Midbrain (tissue), 1 donor: ENCODE data around the gene TRMT10C.
"Not testable (repeated sequence)": the region's sequence is repeated elsewhere in the genome, so short reads cannot be mapped to it uniquely, and the experiment has no call there.

Experiments used
- DNase-seq: peaks from one replicate; lab custom pipeline; 2025; lab: John Stamatoyannopoulos, UW

The TRMT10C gene

GRCh38 chr3:101548527-101549105, 13.1 kb upstream of the TRMT10C start:
- DNase-seq = no peak

- DNase-seq = no peak
Observed at GRCh38 chr3:101549473-101549872, 12.2 kb upstream of the TRMT10C start.

DNA sequence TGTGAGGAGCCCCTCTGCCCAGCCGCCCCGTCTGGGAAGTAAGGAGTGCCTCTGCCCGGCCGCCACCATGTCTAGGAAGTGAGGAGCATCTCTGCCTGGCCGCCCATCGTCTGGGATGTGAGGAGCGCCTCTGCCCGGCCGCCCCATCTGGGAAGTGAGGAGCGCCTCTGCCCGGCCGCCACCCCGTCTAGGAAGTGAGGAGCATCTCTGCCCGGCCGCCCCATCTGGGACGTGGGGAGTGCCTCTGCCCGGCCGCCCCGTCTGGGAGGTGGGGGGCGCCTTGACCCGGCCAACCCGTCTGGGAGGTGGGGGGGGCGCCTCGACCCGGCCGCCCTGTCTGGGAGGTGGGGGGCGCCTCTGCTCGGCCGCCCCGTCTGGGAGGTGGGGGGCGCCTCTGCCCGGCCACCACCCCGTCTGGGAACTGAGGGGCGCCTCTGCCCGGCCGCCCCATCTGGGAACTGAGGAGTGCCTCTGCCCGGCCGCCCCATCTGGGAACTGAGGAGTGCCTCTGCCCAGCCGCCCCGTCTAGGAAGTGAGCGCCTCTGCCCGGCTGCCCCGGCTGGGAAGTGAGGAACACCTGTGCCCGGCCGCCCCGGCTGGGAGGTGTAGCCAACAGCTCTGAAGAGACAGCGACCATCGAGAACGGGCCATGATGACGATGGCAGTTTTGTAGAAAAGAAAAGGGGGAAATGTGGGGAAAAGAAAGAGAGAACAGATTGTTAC, 10.1 kb upstream of the TRMT10C start:
- not testable (repeated sequence) for DNase-seq

GRCh38 chr3:101553381-101553780, 8.3 kb upstream of the TRMT10C start:
- not testable (repeated sequence) for DNase-seq

GRCh38 chr3:101556064-101556463, 5.6 kb upstream of the TRMT10C start:
- DNase-seq = no peak

GRCh38 chr3:101567528-101568317, 6.1 kb downstream of the TRMT10C start:
- DNase-seq = no peak

DNA sequence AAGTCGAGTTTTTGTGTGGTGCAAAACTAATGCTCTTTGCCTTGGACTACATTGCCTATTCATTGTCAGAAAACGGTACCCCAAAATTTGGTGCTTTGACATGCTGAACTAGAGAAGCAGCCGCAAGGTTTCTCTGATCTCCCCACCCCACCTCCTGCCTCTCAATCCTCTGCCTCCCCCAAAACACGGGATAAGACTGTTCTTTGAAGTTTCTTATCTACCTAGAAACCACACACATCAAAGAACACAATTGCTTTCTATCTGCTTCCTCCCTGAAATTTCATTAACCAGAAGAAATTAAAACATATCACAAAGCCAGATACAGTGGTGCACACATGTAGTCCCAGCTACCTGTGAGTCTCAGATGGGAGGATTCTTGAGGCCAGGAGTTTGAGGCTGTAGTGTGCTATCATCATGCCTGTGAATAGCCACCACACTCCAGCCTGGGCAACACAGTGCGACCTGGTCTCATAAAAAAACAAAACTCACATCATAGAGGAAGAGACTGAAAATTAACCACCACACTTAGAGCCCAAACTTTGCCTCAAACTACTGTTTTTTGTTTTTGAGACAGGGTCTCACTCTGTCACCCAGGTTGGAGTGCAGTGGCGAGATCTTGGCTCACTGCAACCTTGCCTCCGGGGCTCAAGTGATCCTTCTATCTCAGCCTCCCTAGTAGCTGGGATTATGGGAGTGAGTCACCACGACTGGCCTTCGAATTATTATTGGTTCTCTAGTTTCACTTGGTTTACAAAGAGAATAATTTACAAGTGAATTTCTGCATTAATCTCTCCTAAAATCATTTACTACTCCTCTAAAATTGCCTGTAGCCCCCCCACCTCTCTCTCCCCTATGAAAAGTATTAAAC, 9.6 kb downstream of the TRMT10C start:
- no peak for DNase-seq

GRCh38 chr3:101573449-101574387, 12.1 kb downstream of the TRMT10C start, which contains the start of gene PCNP:
PCNP (plus strand) TSS chr3:101574180; CDS start chr3:101574216, 36 bp downstream.
- peak; percentile 99 for DNase-seq

DNA sequence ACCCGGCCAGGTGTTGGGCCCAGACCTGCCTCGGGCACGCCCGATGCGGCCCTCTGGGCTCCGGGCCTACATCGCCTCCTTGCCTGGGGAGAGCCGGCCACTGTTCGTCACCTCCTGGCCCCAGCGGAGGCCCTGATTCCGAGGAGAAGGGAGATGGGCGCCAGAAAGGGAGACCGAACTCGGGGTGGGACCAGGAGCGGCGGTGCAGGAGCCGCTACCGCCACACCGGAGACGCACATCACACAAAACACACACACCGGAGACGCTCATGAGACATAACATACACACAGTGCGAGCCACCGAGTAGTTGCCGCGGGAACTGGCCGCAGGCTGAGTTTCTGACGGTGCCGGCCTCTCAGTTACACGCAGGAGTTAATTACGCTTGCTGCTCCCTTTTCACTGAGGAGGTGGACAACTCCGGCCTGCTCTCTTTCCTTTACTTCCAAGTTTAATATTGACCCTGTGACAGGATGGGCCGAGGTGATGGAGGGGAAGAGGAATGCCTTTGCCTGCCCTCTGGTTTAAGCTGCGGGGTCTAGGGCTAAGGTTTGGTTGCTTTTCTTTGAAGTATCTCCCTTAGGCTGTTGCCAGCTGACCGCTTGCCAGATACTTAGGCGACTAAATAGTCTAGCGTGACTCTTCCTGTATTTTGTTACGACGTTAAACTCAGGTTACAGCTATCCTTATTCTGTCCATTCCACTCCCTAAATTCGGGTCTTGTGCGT, 12.9 kb downstream of the TRMT10C start:
- DNase-seq = peak; percentile 49

DNA sequence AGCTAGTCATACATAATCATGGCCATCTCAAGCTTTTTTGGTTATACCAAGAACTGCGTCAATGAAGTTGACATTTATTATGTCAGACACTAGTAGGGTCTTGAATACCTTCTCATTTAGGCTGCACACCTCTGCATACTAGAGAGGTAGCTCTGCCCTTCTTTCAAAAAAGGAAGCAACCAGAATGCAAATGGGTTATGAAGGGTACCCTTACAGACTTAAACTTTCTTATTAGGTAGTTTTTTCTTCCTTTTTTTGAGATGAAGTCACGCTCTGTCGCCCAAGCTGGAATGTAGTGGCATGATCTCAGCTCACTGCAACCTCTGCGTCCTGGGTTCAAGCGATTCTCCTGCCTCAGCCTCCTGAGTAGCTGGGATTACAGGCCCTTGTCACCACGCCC, 15.6 kb downstream of the TRMT10C start:
- no peak for DNase-seq

- DNase-seq = no peak
Observed at GRCh38 chr3:101588616-101589015, 26.9 kb downstream of the TRMT10C start.

- DNase-seq = no peak
Observed at GRCh38 chr3:101591071-101591470, 29.4 kb downstream of the TRMT10C start.

- DNase-seq = no peak
Observed at GRCh38 chr3:101602731-101603130, 41.1 kb downstream of the TRMT10C start.

DNA sequence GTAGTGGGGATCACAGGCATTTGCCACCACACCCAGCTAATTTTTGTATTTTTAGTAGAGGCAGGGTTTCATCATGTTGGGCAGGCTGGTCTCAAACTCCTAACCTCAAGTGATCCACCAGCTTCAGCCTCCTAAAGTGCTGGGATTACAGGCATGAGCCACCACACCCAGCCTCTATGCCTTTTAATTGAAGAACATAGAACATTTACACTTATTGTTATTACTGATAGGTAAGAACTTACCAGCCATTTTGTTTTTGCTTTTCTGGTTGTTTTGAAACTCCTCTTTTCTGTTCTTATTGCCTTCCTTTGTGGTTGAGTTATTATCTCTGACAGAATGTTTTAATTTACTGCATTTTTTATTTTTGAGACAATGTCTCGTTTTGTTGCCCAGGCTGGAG, 41.5 kb downstream of the TRMT10C start:
- no peak for DNase-seq

- DNase-seq = not testable (repeated sequence)
Observed at GRCh38 chr3:101605398-101605797, 43.7 kb downstream of the TRMT10C start.

DNA sequence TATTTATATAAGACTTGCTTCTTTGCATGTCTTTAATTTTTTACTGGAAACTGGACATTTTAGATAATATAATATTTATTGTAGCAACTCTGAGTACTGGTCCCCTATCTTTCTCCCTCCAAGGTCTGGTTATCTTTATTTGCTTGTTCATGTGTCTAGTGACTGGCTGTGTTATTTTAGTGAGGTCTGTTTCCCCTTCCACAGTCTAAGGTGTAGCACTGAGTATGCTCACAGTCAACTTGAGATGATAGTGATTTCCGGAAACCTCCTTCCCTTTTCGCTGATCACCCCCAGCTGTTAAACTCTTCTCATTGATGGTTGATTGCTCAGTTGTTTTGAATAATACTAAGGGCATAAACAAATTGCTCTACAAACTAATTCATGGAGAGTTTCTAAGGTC, 49.4 kb downstream of the TRMT10C start:
- DNase-seq = no peak

GRCh38 chr3:101613014-101613413, 51.3 kb downstream of the TRMT10C start:
- DNase-seq = not testable (repeated sequence)

DNA sequence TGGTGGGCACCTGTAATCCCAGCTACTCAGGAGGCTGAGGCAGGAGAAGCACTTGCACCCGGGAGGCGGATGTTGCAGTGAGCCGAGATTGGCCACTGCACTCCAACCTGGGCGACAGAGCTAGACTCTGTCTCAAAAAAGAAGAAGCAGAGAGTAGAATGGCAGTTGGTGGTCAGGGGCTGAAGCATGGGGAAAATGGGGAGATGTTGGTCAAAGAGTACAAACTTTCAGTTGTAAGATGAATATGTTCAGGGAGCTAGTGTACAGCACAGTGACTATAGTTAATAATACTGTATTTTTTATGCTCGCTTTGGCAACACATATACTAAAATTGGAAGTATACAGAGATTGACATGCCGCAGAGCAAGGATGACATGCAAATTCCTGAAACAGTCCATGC, 53.9 kb downstream of the TRMT10C start:
- DNase-seq = no peak
